HT-29 (cell line): ENCODE data around the gene CRYL1. TPM values are rescaled to one million over a fixed set of nuclear protein-coding genes. Genes with fewer than 3 reads are reported as not detected.
A peak's percentile ranks its signal among the peaks of the same experiment; 100 is the strongest.

ENCODE experiments used
- DNase-seq: peaks from one replicate; pipeline ENCODE4 v3.0.0-alpha.2; 2015; ENCODE audit warnings: low spot score
- total RNA-seq: library from RNA; depleted of rRNA; stranded (reverse); fragments of >200 nt; shearing (Covaris generic); gene quantifications from 2 replicates; pipeline ENCODE4 v1.2.3, GENCODE V29; 2014

Gene CRYL1
- total RNA-seq, 1 experiment from 2014 or later, result 10.2 TPM

DNA sequence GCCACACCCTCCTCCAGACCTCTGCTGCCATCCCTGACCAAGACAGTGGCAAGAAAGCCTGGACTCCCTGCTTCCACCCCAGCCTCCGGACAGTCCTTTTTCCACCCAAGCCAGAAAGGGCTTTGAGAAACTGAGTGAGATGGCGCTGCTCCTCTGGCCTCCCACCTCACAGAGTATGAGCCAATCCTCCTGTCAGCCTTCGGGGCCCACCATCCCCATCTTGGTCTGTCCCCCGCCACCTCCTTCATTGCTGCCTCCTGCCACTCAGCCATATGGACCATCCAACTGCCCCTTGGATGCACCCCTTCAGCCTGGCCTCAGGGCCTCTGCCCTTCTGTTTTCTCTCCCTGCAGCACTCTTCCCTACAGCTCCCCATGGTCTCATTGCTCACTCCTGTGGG, 125.7 kb downstream of the CRYL1 start:
- no peak for DNase-seq

DNA sequence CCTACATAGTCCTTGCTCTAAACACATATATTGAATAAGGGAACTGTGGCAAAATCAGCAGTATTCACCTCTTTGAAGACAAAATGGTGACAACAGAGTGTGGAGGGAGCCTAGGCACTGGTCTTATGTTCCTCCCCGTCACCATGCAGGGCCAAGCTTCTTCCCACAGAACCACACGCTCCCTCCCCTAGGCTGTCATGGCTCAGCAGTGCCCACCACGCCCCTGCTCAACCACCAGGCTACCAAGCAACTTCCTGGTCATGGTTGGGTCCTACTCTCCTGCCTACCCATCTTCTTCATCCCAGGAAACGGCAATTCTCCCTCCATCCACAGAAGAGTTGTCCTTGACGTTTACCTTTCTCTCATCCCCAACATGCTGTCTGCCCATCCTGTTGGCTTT, 126.1 kb downstream of the CRYL1 start:
- DNase-seq, result no peak

DNA sequence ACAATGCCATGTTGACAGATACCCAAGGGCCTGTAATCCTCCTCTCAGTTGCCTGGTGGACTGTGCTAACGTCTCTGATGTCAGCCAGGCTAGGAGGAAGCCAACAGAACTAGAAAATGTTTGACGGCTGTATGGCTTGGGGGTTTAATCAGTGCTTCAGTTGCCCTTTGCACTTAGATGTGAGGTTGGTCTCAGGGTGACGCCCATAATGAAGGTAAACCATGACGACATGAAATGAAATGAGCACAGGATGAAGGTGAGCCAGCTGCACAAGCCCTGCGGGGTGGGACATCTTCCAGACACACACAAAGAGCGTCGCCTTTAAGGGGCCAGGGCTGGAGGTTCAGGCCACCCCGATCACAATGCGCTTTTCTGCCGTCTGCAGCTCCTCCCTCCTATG, 127.2 kb downstream of the CRYL1 start:
- DNase-seq, result no peak

DNA sequence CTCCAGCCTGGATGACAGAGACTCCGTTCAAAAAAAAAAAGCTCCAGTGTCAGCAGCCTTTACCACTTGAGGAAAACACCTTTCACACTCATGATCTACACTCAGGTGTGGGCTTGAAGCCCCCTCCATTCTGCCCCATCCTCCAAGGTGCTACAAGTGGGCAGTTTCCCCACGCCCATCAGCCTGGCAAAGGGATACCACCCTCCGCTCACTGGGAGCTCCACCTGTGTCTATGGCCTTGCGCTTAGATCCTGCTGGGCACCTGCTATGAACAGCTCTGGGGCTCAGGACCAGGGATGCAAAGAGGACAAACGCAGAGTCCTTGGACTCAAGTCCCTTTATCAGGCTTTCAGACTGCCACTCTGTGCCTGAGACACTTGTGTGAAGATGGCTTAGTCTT, 127.8 kb downstream of the CRYL1 start:
- no peak for DNase-seq

DNA sequence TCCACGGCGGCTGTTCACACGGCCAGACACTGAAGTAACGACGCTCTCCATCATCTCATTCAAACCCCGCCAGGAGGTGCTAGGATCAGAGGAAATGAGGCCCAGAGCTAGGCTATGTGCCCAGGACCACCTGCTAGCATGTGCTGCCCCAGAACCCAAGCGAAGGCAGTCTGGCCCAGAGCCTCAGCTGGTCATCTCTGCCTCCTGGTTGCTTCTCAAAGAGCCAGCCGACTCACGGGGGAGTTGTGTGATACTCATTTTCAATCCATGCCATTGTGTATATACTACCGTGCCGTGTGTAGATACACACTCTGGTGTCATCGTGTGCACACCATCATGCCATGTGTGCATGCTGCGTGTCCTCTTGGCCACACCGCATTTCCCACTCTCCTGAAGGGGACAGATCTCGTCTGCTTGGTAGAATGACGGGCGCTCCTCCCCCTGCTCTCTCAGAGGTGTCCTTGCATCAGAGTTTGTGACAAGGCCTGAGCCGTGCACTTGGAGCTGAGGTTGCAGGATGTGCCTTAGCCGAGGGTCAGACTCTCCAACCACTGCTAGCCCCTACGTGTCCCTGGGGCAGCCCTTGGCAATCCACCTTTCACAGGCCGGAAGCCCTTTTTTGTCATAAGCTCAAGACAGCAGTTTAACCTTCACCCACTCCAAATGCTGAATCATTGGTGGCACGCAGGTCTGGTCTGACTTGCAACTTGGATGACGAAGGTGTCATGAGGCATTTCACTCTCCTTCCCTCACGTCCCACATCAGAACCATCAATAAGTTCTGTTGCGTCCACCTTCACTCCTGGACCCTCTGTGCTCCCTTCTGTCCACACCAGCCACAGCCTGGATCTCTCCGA, 130.4 kb downstream of the CRYL1 start:
- DNase-seq, result no peak

DNA sequence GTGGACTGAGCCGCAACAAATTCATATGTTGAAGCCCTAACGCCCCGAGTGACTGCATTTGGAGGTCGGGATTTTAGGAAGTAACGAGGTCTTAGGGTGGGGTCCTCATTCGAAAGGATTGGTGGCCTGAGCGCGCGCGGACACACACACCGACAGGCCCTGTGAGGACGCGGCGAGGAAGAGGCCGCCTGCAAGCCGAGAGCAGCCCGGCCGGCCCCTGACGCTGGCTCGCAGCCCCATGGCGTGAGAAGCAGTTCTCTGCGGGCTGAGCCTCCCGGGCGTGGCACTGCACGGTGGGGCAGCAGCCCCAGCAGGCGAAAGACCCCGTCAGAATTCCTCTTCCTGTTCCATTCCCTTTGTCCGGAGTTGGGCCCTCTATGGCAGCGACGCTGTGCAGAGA, 131.2 kb downstream of the CRYL1 start:
- no peak for DNase-seq

DNA sequence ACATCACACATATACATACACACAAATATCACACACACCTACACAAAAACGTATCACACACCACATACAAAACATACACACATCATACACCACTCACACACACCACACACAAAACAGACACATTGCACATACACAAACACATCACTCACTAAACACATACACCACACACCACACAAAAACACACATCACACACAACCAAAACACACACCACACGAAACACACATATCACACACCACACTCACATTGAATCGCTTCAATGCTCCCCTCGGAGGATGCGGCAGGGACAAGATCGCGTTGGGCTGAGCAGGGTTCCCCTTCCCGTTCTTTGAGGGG, 131.5 kb downstream of the CRYL1 start:
- no peak for DNase-seq

DNA sequence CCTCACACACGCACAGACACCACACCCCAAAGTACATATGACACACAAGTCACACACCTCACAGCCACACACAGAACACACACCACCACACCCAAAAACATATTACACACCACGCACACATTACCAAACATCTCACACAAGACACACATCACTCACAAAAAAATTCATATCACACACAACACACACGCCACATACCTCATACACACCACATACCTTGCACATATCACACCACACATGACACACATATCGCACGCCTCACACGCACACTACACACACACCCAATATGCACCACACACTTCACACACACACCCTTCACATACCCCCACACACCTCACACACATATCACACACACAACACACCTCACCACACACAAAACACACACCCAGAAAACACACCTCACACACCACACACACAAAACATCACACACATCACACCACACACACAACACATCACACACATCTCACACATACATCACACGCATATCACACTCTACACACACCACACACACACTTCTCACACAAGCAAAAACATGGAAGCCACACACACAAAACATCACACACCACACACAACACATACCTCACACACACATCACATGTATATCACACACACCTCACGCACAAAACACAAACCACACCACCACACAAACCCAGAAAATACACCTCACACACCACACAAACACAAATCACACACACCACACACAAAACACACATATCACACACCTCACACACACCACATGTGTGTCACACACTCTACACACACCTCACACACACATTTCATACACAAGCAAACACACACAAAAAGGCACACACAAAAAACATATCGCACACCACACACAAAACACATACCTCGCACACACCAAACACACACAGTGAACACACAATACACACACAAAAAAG, 132.1 kb downstream of the CRYL1 start:
- DNase-seq, result no peak

DNA sequence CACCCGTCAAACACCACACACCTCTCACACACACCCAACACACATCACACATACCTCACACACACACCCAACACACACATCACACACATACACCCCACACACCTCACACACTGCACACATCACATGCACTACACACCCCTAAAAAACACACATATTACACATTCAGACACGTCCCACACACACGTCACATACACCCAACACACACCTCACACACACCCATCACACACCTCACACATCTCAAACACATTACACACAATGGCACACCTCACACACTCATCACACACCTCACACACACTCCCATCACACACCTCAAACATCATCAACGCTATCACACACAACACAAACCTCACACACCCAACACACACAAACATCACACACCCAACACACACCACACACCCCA, 133.1 kb downstream of the CRYL1 start:
- DNase-seq, result no peak

DNA sequence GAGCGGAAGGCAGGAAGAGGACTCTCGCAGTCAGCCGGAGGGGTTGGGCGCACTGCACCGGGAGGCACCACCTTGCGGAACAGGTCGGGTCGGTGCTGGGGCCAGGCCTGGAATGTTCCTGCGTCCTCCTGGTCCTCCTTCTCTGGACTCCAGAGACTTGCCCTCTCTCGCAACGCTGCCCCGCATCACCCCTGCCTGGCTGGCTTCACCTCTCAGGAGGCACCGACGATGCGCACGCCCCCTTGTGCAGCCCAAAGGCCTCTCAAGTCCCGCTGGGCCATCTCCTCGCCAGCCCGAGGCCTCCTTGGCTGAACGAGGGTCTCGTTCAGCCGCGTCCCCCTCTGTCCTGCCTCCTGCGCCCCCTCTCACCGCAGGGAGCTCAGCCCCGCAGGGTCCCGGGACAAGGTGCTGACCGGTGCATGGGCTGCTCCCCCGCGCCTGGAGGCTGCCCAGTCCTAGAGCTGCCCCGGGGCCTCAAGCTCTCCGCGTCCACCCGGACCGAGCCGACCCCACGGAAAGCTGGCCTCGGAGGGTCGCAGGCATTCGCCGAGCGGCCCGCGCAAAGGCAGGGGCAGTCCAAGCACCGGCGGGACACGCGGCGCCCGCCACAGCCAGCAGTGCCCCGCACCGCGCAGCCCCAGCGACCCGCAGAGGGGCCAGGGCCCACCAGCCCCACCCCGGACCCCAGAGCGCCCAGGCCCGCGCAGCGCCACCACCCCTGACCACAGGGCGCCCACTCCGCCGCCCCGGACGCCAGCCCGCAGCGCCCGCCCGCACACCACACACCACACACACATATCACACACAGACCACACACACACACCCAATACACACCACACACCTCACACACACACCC, 133.8 kb downstream of the CRYL1 start:
- peak; percentile 47 for DNase-seq

DNA sequence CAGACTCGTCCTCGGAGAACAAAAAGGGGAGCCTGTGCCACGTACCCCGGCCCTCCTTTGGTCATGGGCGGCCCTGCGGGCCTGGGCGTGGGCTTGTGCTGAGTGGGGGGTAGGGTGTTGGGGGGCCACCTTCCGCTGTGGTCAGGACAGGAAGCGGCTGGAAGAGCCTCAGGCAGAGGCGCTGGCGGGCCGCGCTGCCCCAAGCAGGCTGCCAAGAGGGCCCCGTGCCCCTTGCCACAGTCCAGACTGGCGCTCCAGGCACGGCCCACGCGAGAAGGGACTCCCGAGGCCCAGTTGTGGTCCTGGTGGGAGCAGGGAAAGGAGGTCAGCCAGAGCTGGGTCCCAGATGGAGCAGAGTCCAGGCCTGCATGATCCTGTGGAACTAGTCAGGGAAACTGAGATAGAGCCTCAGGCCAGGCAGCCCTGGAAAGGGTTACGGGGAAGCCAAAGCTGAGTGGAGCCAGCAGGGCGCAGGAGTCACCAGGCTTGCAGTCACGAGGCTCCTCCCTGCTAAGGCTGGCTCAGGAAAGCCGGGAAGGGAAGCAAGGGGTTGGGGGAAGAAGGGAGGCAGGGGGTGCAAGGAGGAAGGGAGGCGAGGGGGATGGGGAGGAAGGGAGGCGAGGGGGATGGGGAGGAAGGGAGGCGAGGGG, 135.0 kb downstream of the CRYL1 start:
- DNase-seq, result no peak

DNA sequence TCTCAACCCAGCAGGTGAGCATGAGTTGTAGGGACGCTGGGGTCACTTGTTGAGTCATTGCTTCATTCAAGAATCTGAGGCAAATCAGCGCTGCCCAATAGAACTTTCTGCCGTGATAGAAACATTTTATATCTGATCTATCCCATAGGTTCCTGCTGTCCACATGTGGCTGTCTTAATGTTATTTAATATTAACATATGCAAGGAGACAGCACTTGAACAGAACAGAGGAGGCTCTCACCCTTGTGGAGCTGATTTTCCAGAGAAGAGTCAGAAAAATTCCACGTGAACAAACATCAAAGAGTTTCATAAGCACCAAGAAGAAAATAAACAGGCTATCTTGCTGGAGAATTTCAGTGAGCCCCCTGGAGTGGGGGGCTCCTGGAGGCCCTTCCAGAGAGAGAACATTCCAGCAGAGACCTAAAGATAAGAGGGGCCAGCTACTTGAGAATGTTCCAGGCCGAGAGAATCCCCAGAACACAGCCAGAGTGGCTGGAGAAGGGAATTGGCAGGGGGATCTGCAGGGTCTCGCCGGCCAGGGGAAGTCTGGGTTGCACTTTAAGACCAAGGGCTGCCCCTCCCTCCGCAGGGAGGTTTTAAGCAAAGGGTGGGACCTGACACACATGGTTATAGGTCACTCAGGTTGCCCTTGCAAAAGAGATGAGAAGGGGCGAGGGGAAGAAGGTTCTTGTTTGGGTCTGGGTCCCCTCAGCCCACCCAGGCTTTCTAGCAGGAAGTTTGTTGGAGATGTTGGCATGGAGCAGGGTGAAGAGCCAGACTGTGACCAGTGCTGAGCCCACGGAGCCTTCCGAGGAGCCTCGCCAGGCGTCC, 135.7 kb downstream of the CRYL1 start:
- DNase-seq, result no peak

DNA sequence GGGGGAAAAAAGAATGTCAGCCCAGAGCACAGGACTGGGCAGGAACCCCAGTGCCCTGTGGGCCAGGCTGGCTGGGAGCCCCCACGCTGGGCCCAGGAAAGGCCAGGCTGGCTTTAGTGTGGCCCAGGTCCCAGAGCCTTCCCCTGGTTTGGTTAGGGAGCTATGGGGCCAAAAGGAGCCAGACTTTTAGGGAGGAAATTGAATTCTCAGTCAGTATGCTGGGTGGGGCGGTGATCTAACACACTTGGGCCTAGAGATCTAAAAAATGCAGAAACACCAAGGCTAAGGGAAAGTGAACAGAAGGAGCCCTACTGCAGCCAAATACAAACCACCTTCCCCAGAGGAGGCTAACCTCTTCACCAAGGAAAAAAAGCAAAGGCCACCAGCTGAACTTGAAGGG, 137.5 kb downstream of the CRYL1 start:
- no peak for DNase-seq

DNA sequence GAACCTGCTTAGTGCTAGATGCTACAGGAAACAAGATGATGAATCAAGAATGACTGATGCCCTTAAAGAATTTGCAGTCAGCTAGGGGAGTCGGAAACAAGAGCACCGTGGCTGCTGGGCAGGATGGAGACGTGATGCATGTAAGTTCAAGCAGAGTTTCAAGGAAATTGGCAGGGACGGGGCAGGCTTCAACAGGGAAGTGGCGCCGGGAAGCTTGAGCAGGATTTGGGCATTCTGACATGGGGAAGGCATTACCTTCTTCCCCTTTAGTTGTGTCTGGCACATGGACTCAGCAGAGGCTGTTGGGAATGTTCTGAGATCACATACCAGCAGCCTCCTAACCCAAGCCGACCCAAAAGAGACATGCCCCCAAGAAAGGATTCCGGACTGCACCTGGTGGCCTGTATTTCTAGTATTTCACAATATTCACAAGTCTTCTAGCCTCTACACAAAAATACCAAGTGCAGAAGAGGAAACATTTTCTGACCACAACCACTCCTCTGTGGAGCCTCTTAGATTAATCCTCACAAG, 138.2 kb downstream of the CRYL1 start:
- no peak for DNase-seq

DNA sequence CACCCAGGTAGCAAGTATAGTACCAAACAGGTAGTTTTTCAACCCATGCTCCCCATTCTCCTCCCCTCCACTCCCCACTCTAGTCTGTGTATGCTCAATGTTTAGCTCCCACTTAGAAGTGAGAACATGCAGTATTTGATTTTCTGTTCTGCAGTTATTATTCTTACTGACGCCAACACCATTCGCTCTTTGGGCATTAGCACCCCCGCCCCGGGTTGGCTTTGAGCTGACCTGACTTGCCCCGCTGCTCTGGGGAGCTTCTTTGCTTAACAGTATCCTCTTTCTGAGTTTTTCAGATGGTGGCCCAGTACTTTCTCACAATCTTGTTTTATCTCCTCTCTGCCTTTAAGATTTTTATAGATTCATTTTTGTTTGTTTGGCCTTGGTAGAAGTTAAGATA, 138.7 kb downstream of the CRYL1 start:
- no peak for DNase-seq

DNA sequence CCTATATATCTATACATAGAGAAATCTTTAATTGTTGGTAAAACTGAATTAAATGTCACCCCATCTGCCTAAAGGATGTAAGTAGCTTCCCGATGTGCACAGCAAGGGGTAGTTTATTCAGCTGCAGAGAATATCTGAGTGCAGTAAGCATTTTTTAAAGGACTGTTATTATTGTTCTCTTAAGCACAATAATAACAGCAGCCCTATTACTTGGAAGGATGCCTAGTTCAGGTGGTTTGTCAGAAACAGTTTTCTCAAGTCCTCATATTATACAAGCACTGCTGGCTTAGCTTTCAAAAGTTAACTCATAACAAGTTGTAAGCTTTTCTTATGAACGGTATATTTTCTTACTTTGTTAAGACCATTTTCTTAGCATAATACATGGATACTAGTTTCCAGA, 142.6 kb downstream of the CRYL1 start:
- no peak for DNase-seq

DNA sequence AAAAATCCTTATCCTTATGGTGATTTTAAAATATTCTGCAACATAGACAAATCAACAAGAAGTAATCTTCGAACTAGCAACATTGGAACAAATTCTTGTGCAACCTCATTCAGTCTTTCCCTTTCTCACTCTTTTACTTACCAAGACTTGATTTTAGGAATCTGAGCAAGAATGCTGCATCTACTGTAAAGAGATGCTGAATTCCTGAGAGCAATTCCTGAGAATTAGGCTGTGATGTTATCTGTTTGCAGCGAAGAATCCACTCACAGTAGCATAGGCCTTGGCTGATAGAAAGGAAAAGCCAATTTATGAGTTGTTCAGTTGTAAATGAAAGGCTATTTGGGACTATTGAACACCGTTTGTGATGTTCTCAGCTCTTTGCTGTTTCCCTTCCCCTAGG, 144.3 kb downstream of the CRYL1 start:
- no peak for DNase-seq

DNA sequence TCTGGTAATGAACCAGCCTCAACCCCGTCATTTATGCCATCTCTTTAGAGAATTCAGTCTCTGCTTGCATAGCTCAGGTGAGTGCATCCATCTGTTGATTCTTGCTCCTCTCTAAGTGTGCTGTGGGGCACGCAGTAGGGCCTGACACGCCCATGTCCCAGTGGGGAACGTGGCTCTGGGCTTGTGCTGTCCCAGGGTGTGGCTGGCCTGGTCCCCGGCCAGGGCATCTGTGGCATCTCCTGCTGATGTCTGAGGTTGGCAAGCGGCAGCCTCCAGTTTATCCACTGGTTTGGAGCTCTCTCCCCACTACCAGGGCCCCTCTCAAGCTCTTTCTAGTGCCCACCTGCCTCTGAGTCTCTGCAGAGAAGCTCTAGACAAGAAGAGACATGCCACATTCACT, 146.9 kb downstream of the CRYL1 start:
- DNase-seq, result no peak

DNA sequence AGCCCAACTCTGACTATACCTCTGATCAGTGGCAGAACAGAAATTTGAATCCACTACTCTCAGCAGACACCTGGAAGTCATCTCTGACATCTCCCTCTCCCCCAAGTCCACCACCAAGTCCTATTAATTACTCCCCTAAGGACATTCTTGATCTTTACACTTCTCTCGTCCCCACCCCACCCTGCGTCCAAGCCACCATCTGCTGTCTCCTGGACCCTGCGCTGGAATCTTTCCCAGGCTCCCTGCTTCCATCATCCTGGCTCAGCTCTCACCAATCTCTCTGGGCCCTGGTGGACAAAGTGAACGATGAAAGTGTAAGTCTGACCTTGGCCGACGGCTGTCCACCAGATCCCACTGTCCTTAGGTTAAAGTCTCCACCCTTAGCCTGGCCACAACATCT, 147.9 kb downstream of the CRYL1 start:
- DNase-seq, result no peak

DNA sequence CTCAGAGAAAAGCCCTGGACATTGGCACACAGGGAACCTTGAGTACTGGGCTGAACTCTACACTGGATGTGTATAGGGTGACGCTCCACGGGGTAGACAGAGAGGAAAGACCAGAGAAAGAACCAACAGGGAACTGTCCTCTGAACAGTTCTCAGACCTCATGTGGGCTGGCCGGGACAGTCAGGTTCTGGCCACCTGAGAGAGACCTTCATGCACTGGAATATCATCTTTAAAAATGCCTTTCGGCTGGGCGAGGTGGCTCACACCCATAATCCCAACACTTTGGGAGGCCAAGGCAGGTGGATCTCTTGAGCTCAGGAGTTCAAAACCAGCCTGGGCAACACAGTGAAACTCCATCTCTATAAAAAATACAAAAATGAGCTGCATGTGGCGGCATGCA, 149.8 kb downstream of the CRYL1 start:
- DNase-seq, result no peak
